Left lung (tissue), 10 donors: Measurements from ENCODE around the gene STIMATE. TPM values are rescaled to one million over a fixed set of nuclear protein-coding genes. Genes with fewer than 3 reads are reported as not detected.

Experiments used
- ATAC-seq: fragments of 200-7000 bp; cut with Tn5 transposase; one replicate; pipeline ENCODE4 v1.9.1; 2020; ENCODE audit warnings: moderate library complexity
- DNase-seq, 4 donors: peaks; one replicate each; pipeline ENCODE4 v3.0.0-alpha.2; 2013 to 2020
- H3K27ac ChIP-seq, 2 donors: fragments of 200-600 bp; sonication (generic) in 1 of 2; one replicate each; pipeline versions ENCODE4 v1.5.0 to v1.8.0; 2020 to 2021
- H3K27me3 ChIP-seq, 2 donors: fragments of 200-600 bp; sonication (generic) in 1 of 2; one replicate each; pipeline versions ENCODE4 v1.5.0 to v1.8.0; 2020 to 2021
- H3K36me3 ChIP-seq, 2 donors: fragments of 200-600 bp; sonication (generic) in 1 of 2; one replicate each; pipeline versions ENCODE4 v1.5.0 to v1.8.0; 2020 to 2021
- H3K4me1 ChIP-seq, 2 donors: fragments of 200-600 bp; one replicate each; pipeline ENCODE4 v1.8.0; 2021
- H3K4me3 ChIP-seq, 2 donors: fragments of 200-600 bp; sonication (generic) in 1 of 2; one replicate each; pipeline versions ENCODE4 v1.5.0 to v1.8.0; 2020 to 2021; ENCODE audit warnings: mild to moderate bottlenecking in 1 of 2
- H3K9me3 ChIP-seq, 2 donors: fragments of 200-600 bp; sonication (generic) in 1 of 2; one replicate each; pipeline versions ENCODE4 v1.5.0 to v1.8.0; 2020 to 2021
- CTCF ChIP-seq, 2 donors: fragments of 200-600 bp; sonication (generic) in 1 of 2; IDR thresholded peaks; one replicate each; pipeline versions ENCODE4 v1.5.0 to v1.8.0; 2021; ENCODE audit warnings: antibody characterized with exemption in 2 of 2
- intact Hi-C, 2 donors: fragments of 100-400 bp; cut with DNase I; formaldehyde crosslinking; loops; one replicate each; pipeline versions ENCODE4 v1.11.2 to v1.14.2; 2022
- polyA plus RNA-seq, 6 donors: library from polyadenylated mRNA; unstranded; fragments of 120-200 nt; gene quantifications; one replicate each; pipeline ENCODE4 v1.2.1, GENCODE V29; 2013; ENCODE audit not compliant: insufficient read length in 6 of 6
- total RNA-seq, 2 donors: library from RNA; stranded (reverse); fragmentation: NEBNext Ultra II Directional; extraction: Animal tissue kit (Norgen Biotek cat#: 25700); gene quantifications; one replicate each; pipeline ENCODE4 v1.2.1, GENCODE V29; 2021
- donor health status: DM: no; HTN: yes; CAD: no.
- donor health status: DM: no; HTN: no; CAD: no.

The STIMATE gene
- total and polyA plus RNA-seq, 8 donors, result 11.6 to 28.3 (median 15.8) TPM

DNA sequence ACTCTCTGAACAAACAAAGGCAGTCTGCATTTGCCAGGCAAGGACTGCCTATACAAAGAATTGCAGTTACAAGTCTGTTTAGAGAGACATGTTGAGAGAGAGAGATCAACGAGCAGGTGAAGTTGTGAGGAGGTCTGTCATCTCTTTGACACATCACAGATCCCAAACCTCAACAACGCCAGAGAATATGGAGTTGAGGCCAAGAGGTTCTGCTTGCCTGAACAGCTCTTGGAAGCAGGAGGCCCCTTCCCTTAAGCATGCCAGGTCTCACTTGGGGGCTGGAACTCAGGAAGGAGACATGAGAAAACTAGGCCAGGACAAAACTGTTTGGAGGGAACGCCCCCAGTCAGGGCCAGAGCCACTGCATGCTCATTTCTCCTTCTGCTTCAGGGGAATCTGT is 40.2 kb downstream of the STIMATE start:
- ATAC-seq, result no peak
- H3K36me3 ChIP-seq, result peaks cover 0 to 28% of the 10 kb centered on the region in 2 donors

GRCh38 chr3:52856666-52857065 is 40.7 kb downstream of the STIMATE start:
- DNase-seq (no peak), ATAC-seq (no peak)
- intact Hi-C loops, result no loop called here
- Histone ChIP-seq H3K27me3 (no peaks in the 10 kb centered on the region), H3K4me1 (peaks cover 0 to 4% of the 10 kb centered on the region in 2 donors), H3K4me3 (no peak overlapping the region), H3K36me3 (peaks cover 0 to 33% of the 10 kb centered on the region in 2 donors), H3K9me3 (no peaks in the 10 kb centered on the region), H3K27ac (no peak overlapping the region)
- TF ChIP-seq CTCF (IDR thresholded peaks at IDR 0.05), result no peak

More for the DNA sequence above, 40.2 kb downstream of the STIMATE start:
- Histone ChIP-seq H3K4me1 (peaks cover 0 to 4% of the 10 kb centered on the region in 2 donors), H3K27me3 (no peaks in the 10 kb centered on the region), H3K9me3 (no peaks in the 10 kb centered on the region), H3K27ac (no peak overlapping the region), H3K4me3 (no peak overlapping the region)
- no peak for DNase-seq
- intact Hi-C loops, result no loop called here
- TF ChIP-seq CTCF (IDR thresholded peaks at IDR 0.05), result no peak

DNA sequence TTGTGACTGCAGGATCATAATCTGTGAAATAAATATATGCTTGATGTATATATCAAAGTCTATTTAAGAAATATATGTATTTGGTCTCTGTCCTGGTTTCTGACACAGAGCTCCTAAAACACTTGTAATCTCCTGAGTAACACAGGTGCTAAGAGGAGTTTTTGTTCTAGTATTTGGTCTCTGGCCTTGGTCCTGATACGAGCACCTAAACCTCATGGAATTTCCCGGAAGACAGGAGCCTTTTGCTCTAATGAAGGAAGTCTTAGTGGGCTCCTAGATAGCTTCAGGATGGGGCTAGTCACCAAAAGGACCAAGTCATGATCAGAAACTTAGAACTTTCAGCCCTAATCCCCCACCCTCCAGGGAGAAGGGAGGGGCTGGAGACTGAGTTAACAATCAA is 43.3 kb downstream of the STIMATE start:
- no peak for ATAC-seq
- H3K9me3 ChIP-seq, result no peaks in the 10 kb centered on the region
- no peaks in the 10 kb centered on the region for H3K27me3 ChIP-seq
- H3K4me1 ChIP-seq, result peaks cover 0 to 4% of the 10 kb centered on the region in 2 donors
- TF ChIP-seq CTCF (IDR thresholded peaks at IDR 0.05), result no peak
- no peak overlapping the region for H3K27ac ChIP-seq
- intact Hi-C loops, result no loop called here
- no peak overlapping the region for H3K4me3 ChIP-seq
- no peak for DNase-seq
- peaks cover 0 to 52% of the 10 kb centered on the region in 2 donors for H3K36me3 ChIP-seq

- DNase-seq, result peak in 1 of 4 donors; percentile 38
- H3K9me3 ChIP-seq, result no peaks in the 10 kb centered on the region
- intact Hi-C loops, result no loop called here
- no peak for TF ChIP-seq CTCF (IDR thresholded peaks at IDR 0.05)
- H3K36me3 ChIP-seq, result peaks cover 0 to 68% of the 10 kb centered on the region in 2 donors
- no peak overlapping the region for H3K27ac ChIP-seq
- no peaks in the 10 kb centered on the region for H3K27me3 ChIP-seq
- H3K4me3 ChIP-seq, result no peak overlapping the region
- peaks cover 0 to 4% of the 10 kb centered on the region in 2 donors for H3K4me1 ChIP-seq
- ATAC-seq, result peak; percentile 59
These were observed 44.9 kb downstream of the STIMATE start for GRCh38 chr3:52852419-52852818.

DNA sequence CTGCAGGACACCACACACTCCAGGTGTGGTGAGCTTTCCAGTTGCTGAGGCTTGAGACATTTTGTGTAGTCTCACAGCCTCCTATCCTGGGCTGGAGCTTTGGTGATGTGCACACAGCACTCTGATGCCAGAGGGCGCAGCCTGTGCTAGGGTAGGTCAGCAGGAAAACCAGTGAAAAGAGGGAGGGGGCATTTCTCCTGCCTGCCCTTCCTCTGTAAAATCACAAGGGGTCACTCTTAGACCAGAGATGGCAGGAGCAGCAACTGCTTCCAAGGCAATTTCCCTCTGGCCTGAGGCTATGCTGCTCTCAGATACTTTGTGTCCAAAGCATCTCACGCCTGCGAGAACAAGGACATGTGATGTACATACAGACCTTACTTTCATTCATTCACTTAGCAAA is 46.0 kb downstream of the STIMATE start:
- ATAC-seq (peak; percentile 87), DNase-seq (peak in 1 of 4 donors; percentile 52)
- intact Hi-C loops, result no loop called here
- Histone ChIP-seq H3K4me1 (peaks cover 0 to 4% of the 10 kb centered on the region in 2 donors), H3K27ac (no peak overlapping the region), H3K9me3 (no peaks in the 10 kb centered on the region), H3K27me3 (no peaks in the 10 kb centered on the region), H3K36me3 (peaks cover 0 to 68% of the 10 kb centered on the region in 2 donors), H3K4me3 (no peak overlapping the region)
- peak; percentile 34 for TF ChIP-seq CTCF (IDR thresholded peaks at IDR 0.05)
